GM12872 (cell line): ENCODE results near the gene CYP2E1.

ENCODE experiments used
- CTCF ChIP-seq: IDR thresholded peaks from 3 replicates; pipeline ENCODE4 v1.5.1; 2011; ENCODE audit warnings: low read depth, mild to moderate bottlenecking, low read length, moderate library complexity; ENCODE audit not compliant: insufficient read depth

CYP2E1 gene

GRCh38 chr10:133523631-133524203, 3.4 kb upstream of the CYP2E1 start:
- no peak for TF ChIP-seq CTCF

GRCh38 chr10:133525444-133525843, 1.7 kb upstream of the CYP2E1 start:
- no peak for TF ChIP-seq CTCF

GRCh38 chr10:133527771-133528271, 658 bp downstream of the CYP2E1 start:
- no peak for TF ChIP-seq CTCF

- TF ChIP-seq CTCF = no peak
Observed at GRCh38 chr10:133528296-133528844, 1.2 kb downstream of the CYP2E1 start.

GRCh38 chr10:133528845-133529575, 1.8 kb downstream of the CYP2E1 start:
- no peak for TF ChIP-seq CTCF

- TF ChIP-seq CTCF = no peak
Observed at GRCh38 chr10:133529576-133529946, 2.4 kb downstream of the CYP2E1 start.

- TF ChIP-seq CTCF = no peak
Observed at GRCh38 chr10:133530506-133530905, 3.3 kb downstream of the CYP2E1 start.
